Small intestine (tissue), 16 donors: ENCODE measurements around the gene CPXCR1. TPM values are rescaled to one million over a fixed set of nuclear protein-coding genes. Genes with fewer than 3 reads are reported as not detected.
"Not testable (repeated sequence)": the region's sequence is repeated elsewhere in the genome, so short reads cannot be mapped to it uniquely, and the experiment has no call there.

Experiments used
- DNase-seq, 2 donors: peaks; one replicate each; pipeline versions ENCODE4 v3.0.0 to v3.0.0-alpha.2; 2013
- FAIRE-seq: peaks from 2 replicates; lab custom pipeline; 2012; peaks lifted over from hg19 to GRCh38; lab: Jason Lieb, UNC
- H3K27ac ChIP-seq, 3 donors: one replicate each; pipeline ENCODE4 v1.5.1; 2013; ENCODE audit warnings: low read length in 2 of 3, mild to moderate bottlenecking in 2 of 3, control low read depth in 1 of 3, inconsistent platforms in 1 of 3, low read depth in 1 of 3, moderate library complexity in 1 of 3
- H3K27me3 ChIP-seq, 3 donors: one replicate each; pipeline ENCODE4 v1.6.1; 2013; ENCODE audit warnings: low read length in 3 of 3, inconsistent platforms in 1 of 3; ENCODE audit not compliant: control insufficient read depth in 3 of 3, insufficient read depth in 3 of 3
- H3K36me3 ChIP-seq, 3 donors: one replicate each; pipeline ENCODE4 v1.6.1; 2013; ENCODE audit warnings: low read length in 3 of 3, inconsistent platforms in 1 of 3, low read depth in 1 of 3, mild to moderate bottlenecking in 1 of 3, moderate library complexity in 1 of 3; ENCODE audit not compliant: control insufficient read depth in 3 of 3, insufficient read depth in 2 of 3
- H3K4me1 ChIP-seq, 3 donors: one replicate each; pipeline ENCODE4 v1.6.1; 2013; ENCODE audit warnings: low read length in 2 of 3, inconsistent platforms in 1 of 3, low read depth in 1 of 3, mild to moderate bottlenecking in 1 of 3, moderate library complexity in 1 of 3; ENCODE audit not compliant: control insufficient read depth in 3 of 3, insufficient read depth in 2 of 3
- H3K4me3 ChIP-seq, 3 donors: one replicate each; pipeline ENCODE4 v1.5.1; 2013; ENCODE audit warnings: low read length in 3 of 3, control low read depth in 1 of 3, inconsistent platforms in 1 of 3, low read depth in 1 of 3, mild to moderate bottlenecking in 1 of 3, moderate library complexity in 1 of 3
- H3K9me3 ChIP-seq, 2 donors: one replicate each; pipeline ENCODE4 v1.6.1; 2013; ENCODE audit warnings: low read depth in 1 of 2, low read length in 1 of 2; ENCODE audit not compliant: control insufficient read depth in 2 of 2, insufficient read depth in 1 of 2
- WGBS, 3 donors: extraction: QIAGEN DNeasy Blood & Tissue Kit; methylation state at CpG; one replicate each; pipeline ENCODE4 v1.1.7; 2013; 5-methylcytosine and 5-hydroxymethylcytosine counted together
- long read RNA-seq, 10 donors: transcript quantifications; one replicate each; lab custom pipeline, GENCODE V29; 2026
- polyA plus RNA-seq, 4 donors: library from polyadenylated mRNA; stranded (reverse) in 3 of 4; unstranded in 1 of 4; fragments of 200-250 nt in 3 of 4; fragments of 120-200 nt in 1 of 4; gene quantifications; one replicate each; pipeline versions ENCODE4 v1.2.1 to v1.2.3, GENCODE V29; 2013
- donor health status: healthy with polysubstance abuse.
- donor health status: control.
- donor health status: control.
- donor health status: Bipolar disorder and iron deficiency.
- donor health status: healthy.

Gene CPXCR1
- polyA plus RNA-seq = not detected
- long read RNA-seq, donor 1 = 0 reads
- long read RNA-seq, donor 2 = 0 reads
- long read RNA-seq, donor 3 = 0 reads
- long read RNA-seq, donor 4 = 0 reads
- long read RNA-seq, donor 5 = 0 reads
- long read RNA-seq, donor 6 = 0 reads
- long read RNA-seq, donor 7 = 0 reads
- long read RNA-seq, donor 8 = 0 reads
- long read RNA-seq, donor 9 = 0 reads
- long read RNA-seq, donor 10 = 0 reads

DNA sequence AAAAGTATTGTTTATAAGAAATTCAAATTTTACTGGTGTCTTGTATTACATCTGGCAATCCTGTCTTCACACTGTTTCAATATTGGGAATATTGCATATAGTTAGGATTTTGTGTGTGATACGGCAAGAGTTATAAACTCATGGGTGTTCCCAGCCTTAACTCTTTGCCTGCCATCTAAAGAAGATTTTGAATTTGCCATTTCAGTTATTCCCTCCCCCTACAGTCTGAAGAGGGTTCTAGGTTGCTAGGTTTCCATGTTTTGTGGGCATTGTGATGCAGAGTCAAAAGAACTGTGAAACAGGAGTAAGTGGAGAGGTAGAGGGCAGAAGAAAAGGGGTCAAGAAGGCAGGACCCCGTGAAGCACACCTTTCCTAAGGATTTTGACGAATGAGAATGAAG, at the start of gene CPXCR1:
Gene CPXCR1, plus strand, starts transcription at position 301 of the 400 bp plus-strand sequence. CDS start 6,190 bp downstream, outside the sequence.
- H3K27me3 ChIP-seq = no peaks in the 10 kb centered on the region
- H3K9me3 ChIP-seq = no peaks in the 10 kb centered on the region
- no peaks in the 10 kb centered on the region for H3K36me3 ChIP-seq
- DNase-seq = no peak
- FAIRE-seq = no peak
- no peak within 1 kb of the TSS for H3K27ac ChIP-seq
- no peak within 1 kb of the TSS for H3K4me3 ChIP-seq
- no peaks in the 10 kb centered on the region for H3K4me1 ChIP-seq
- 29 to 54% (median 40%) methylated on average over 3 of the region's 3 CpGs for WGBS, 3 donors

DNA sequence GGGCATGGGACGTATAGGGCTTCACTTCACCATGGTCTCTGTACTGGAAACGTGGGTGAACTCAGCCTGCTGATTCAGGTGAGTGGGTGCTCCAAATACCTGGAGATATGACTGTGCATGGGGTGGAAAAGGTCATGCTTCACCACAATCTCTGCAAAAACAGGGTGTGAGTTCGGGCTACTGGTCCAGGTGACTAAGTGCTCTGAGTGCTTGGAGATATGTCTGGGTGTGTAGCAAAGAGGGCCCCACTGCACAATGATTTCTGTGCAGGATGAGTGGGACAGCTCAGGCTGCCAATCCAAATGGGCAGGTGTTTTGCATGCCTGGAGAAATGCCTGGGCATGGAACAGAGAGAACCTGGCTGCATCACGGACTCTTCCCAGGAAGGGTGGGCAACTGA, 11.2 kb upstream of the CPXCR1 start:
- no peak for FAIRE-seq

DNA sequence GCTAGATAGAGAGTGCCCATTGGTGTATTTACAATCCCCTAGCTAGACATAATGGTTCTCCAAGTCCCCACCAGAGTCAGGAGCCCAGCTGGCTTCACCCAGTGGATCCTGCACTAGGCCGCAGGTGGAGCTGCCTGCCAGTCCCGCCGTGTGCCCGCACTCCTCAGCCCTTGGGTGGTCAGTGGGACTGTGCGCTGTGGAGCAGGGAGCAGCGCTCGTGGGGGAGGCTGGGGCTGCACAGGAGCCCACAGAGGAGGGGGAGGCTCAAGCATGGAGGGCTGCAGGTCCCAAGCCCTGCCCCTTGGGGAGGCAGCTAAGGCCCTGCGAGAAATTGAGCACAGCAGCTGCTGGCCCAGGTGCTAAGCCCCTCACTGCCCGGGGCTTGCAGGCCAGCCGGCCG, 810 bp upstream of the CPXCR1 start:
- not testable (repeated sequence) for H3K4me1 ChIP-seq, FAIRE-seq, H3K27me3 ChIP-seq, H3K4me3 ChIP-seq, H3K36me3 ChIP-seq, H3K27ac ChIP-seq, DNase-seq, H3K9me3 ChIP-seq
- 88 to 98% (median 91%) methylated on average over 7 to 11 of the region's 11 CpGs for WGBS, 3 donors

More for the DNA sequence above, 11.2 kb upstream of the CPXCR1 start:
- Histone ChIP-seq H3K9me3 (no peaks in the 10 kb centered on the region), H3K27ac (no peak overlapping the region), H3K4me1 (no peaks in the 10 kb centered on the region), H3K27me3 (no peaks in the 10 kb centered on the region), H3K4me3 (no peak overlapping the region), H3K36me3 (no peaks in the 10 kb centered on the region)
- WGBS, 3 donors = 58 to 80% (median 60%) methylated on average over 4 of the region's 4 CpGs
- no peak for DNase-seq

DNA sequence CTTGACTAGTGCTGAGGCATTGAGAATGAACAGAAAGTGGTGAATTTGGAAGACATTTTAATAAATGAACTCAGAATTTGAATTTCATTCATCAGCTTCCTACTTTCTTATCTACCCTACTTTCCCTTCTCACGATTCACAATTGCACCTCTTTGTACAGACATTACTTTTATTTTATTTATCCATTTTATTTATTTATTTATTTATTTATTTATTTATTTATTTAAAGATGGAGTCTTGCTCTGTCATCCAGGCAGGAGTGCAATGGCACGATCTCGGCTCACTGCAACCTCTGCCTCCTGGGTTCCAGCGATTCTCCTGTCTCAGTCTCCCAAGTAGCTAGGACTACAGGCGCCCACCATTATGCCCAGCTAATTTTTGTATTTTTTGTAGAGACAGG, 5.3 kb downstream of the CPXCR1 start:
- 90 to 98% (median 91%) methylated on average over 5 of the region's 5 CpGs for WGBS, 3 donors
- FAIRE-seq = not testable (repeated sequence)

DNA sequence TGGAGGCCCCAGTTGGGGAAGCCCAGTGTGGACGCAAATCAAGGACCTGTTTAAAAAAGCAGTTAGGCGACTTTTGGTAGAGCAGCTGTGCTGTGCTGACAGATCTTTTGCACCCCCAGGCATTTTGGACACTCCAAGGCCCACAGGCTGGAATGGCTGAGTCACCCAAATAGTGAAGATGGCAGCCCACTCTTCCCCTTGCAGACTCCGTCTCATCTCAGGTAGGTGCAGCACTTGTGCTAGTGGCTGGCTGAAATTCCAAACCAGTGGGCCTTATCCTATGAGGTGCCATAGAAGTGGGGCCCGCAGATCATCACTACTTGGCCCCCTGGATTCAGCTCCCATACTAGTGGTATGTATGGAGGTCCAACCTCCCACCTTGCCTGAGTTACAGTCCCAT, 42.8 kb downstream of the CPXCR1 start:
- Histone ChIP-seq H3K27ac (no peak overlapping the region), H3K4me3 (no peak overlapping the region), H3K4me1 (no peaks in the 10 kb centered on the region), H3K36me3 (no peaks in the 10 kb centered on the region), H3K27me3 (no peaks in the 10 kb centered on the region), H3K9me3 (peaks cover 0 to 4% of the 10 kb centered on the region in 2 donors)
- DNase-seq = no peak
- no peak for FAIRE-seq
- WGBS, 3 donors = 61 to 87% (median 85%) methylated on average over 4 of the region's 4 CpGs

More for the DNA sequence above, 5.3 kb downstream of the CPXCR1 start:
- H3K4me1 ChIP-seq, DNase-seq, H3K9me3 ChIP-seq, H3K27me3 ChIP-seq, H3K4me3 ChIP-seq, H3K36me3 ChIP-seq, H3K27ac ChIP-seq: not testable (repeated sequence)
